A549 (cell line): ENCODE measurements around the gene FRYL. TPM values are rescaled to one million over a fixed set of nuclear protein-coding genes. Genes with fewer than 3 reads are reported as not detected.

Source experiments
- ATAC-seq, 2 experiments: fragments of 200-7000 bp in 1 of 2; fragments of >200 bp in 1 of 2; cut with Nextera tagmentation in 1 of 2; cut with Tn5 transposase in 1 of 2; 3 replicates each; pipeline versions ENCODE4 v1.8.0 to v1.9.1; 2018 to 2020; ENCODE audit warnings: mild to moderate bottlenecking in 1 of 2, moderate library complexity in 1 of 2
- CTCF ChIA-PET: fragments of 300-600 bp; sonication (Branson Sonifier 250); formaldehyde crosslinking; extraction: SDS; loops from one replicate; lab custom pipeline; 2021; ENCODE audit warnings: antibody characterized with exemption, inconsistent platforms; lab: Yijun Ruan, JAX
- POLR2A ChIA-PET: fragments of 350-600 bp; formaldehyde crosslinking; extraction: SDS; loops from one replicate; lab custom pipeline; 2021; ENCODE audit warnings: antibody characterized with exemption, inconsistent platforms; lab: Yijun Ruan, JAX
- DNase-seq, 2 experiments: peaks; one replicate each; pipeline versions ENCODE4 v3.0.0 to v3.0.0-alpha.2; 2011 to 2016; ENCODE audit warnings: low read depth in 1 of 2, low spot score in 1 of 2
- FAIRE-seq: peaks from 2 replicates; lab custom pipeline; 2011; peaks lifted over from hg19 to GRCh38; lab: Jason Lieb, UNC
- H3K27ac ChIP-seq, 2 experiments: fragments of >200 bp; sonication (Bioruptor Twin); formaldehyde crosslinking; 3 replicates each; pipeline ENCODE4 v1.5.1; 2016 to 2017
- H3K4me1 ChIP-seq: fragments of >200 bp; sonication (Bioruptor Twin); formaldehyde crosslinking; 3 replicates; pipeline ENCODE4 v1.6.1; 2016
- H3K4me2 ChIP-seq: fragments of >200 bp; sonication (Bioruptor Twin); formaldehyde crosslinking; 3 replicates; pipeline ENCODE4 v1.6.1; 2016
- H3K4me3 ChIP-seq: fragments of >200 bp; sonication (Bioruptor Twin); formaldehyde crosslinking; 3 replicates; pipeline ENCODE4 v1.5.1; 2016
- H3K9me3 ChIP-seq: fragments of >200 bp; sonication (Bioruptor Twin); formaldehyde crosslinking; 3 replicates; pipeline ENCODE4 v1.6.1; 2016
- EHF ChIP-seq: fragments of 250-450 bp; sonication (Bioruptor Pico); IDR thresholded peaks from 2 replicates; pipeline ENCODE4 v1.5.0; 2020; ENCODE audit warnings: mild to moderate bottlenecking
- ESRRA ChIP-seq: fragments of 150-350 bp; IDR thresholded peaks from 2 replicates; pipeline ENCODE4 v1.6.1; 2014; ENCODE audit warnings: mild to moderate bottlenecking, low read length, borderline replicate concordance
- FOSB ChIP-seq: fragments of 250-450 bp; sonication (Bioruptor Pico); IDR thresholded peaks from 2 replicates; pipeline ENCODE4 v1.5.0; 2020; ENCODE audit warnings: mild to moderate bottlenecking, moderate library complexity
- JUN ChIP-seq, 2 experiments: fragments of >200 bp; sonication (Bioruptor Twin); formaldehyde crosslinking; IDR thresholded peaks; 2 replicates in 1 of 2; 3 replicates in 1 of 2; pipeline ENCODE4 v1.6.1; 2016 to 2017
- MYC ChIP-seq: IDR thresholded peaks from 2 replicates; pipeline ENCODE4 v1.6.1; 2012; ENCODE audit warnings: mild to moderate bottlenecking, inconsistent platforms, low read length, improper control_type of control experiment, borderline replicate concordance
- POLR2A ChIP-seq: IDR thresholded peaks from 2 replicates; pipeline ENCODE4 v1.6.1; 2012; ENCODE audit warnings: mild to moderate bottlenecking, low read length
- POLR2AphosphoS2 ChIP-seq: conservative IDR thresholded peaks from 2 replicates; pipeline ENCODE4 v1.6.1; 2012; ENCODE audit warnings: low read length, improper control_type of control experiment, inconsistent platforms
- RARB ChIP-seq: fragments of 250-450 bp; sonication (Bioruptor Pico); IDR thresholded peaks from 2 replicates; pipeline ENCODE4 v1.8.0; 2021; ENCODE audit warnings: mild to moderate bottlenecking, moderate library complexity
- RFX5 ChIP-seq: fragments of 450-650 bp; IDR thresholded peaks from 2 replicates; pipeline ENCODE4 v1.7.1; 2014; ENCODE audit warnings: antibody characterized with exemption, mild to moderate bottlenecking, moderate library complexity
- SREBF2 ChIP-seq: fragments of 450-650 bp; IDR thresholded peaks from 2 replicates; pipeline ENCODE4 v1.6.1; 2014; ENCODE audit warnings: mild to moderate bottlenecking, moderate library complexity
- TP53 ChIP-seq: fragments of 250-450 bp; sonication (Bioruptor Pico); IDR thresholded peaks from 2 replicates; pipeline ENCODE4 v1.5.0; 2021; ENCODE audit warnings: mild to moderate bottlenecking, moderate library complexity
- ZC3H11A ChIP-seq: fragments of 450-650 bp; IDR thresholded peaks from 2 replicates; pipeline ENCODE4 v1.6.1; 2014; ENCODE audit warnings: antibody characterized with exemption, mild to moderate bottlenecking
- ZNF302 ChIP-seq: fragments of 250-450 bp; sonication (Bioruptor Pico); IDR thresholded peaks from 2 replicates; pipeline ENCODE4 v1.9.0; 2021; ENCODE audit warnings: inconsistent platforms, mild to moderate bottlenecking, moderate library complexity
- WGBS: methylation state at CpG from one replicate; pipeline ENCODE4 v1.1.6; 2017; ENCODE audit errors: missing lambda C conversion rate; 5-methylcytosine and 5-hydroxymethylcytosine counted together
- polyA plus RNA-seq, 4 experiments: library from polyadenylated mRNA; depleted of rRNA in 3 of 4; stranded (reverse); fragments of >200 nt; fragmentation: RNase III in 1 of 4; extraction: RNeasy Plus Mini Kit Qiagen cat#74134 plus additional on column Dnase treatment in 1 of 4; gene quantifications; 2 replicates in 3 of 4; 3 replicates in 1 of 4; pipeline ENCODE4 v1.2.3, GENCODE V29; 2011 to 2017
- small RNA-seq, 6 experiments: library from RNA; depleted of rRNA; stranded (forward); fragments of <200 nt; gene quantifications; one replicate each; pipeline ENCODE3, GENCODE V24; 2012

Gene FRYL
- polyA plus RNA-seq, 2 of the 4 experiments (the other 2 are of a cell fraction) = 7.1 to 21.1 TPM

DNA sequence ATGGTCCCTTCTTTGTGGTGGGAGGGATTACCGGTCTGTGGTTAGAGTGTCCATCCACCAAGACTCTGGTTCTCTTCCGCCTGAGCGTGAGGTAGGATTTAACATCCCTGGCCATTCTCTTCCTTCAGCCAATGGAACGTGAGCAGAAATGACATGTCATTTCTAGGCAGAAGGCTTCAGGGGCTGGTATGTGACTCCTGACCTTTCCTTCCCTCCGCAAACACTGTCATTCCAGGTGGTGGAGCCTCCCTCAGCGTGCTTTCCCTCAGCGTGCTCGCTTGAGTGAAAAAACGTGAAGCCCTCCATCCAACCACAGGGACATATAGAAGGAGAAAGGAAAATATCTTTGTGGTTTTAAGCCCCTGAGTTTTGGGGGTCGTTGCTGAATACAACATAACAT lies 330.9 kb downstream of the FRYL start:
- 70% methylated on average over 10 of the region's 10 CpGs for WGBS
- CTCF ChIA-PET = no interaction called here
- DNase-seq (no peak), ATAC-seq (no peak), FAIRE-seq (no peak)
- no peak overlapping the region for H3K27ac ChIP-seq
- H3K4me3 ChIP-seq = no peak overlapping the region
- no peak for TF ChIP-seq POLR2A
- TF ChIP-seq TP53 (CRISPR knock-in tag) = no peak
- no peak for TF ChIP-seq JUN (IDR thresholded peaks at IDR 0.05)
- no peak for TF ChIP-seq RFX5
- TF ChIP-seq FOSB (CRISPR knock-in tag) = no peak
- no peak for TF ChIP-seq POLR2AphosphoS2
- no peak for TF ChIP-seq ESRRA
- no peak for TF ChIP-seq RARB (CRISPR knock-in tag)
- TF ChIP-seq EHF (CRISPR knock-in tag) = no peak
- TF ChIP-seq MYC = no peak
- TF ChIP-seq ZC3H11A = no peak
- no peak for TF ChIP-seq SREBF2
- no peak for TF ChIP-seq ZNF302 (CRISPR knock-in tag)
- H3K4me2 ChIP-seq = no peak overlapping the region
- no peaks in the 10 kb centered on the region for H3K9me3 ChIP-seq
- no peaks in the 10 kb centered on the region for H3K4me1 ChIP-seq
- POLR2A ChIA-PET = no interaction called here

Small RNAs within 50 kb of the gene (small RNA-seq; reads per million reads assigned to genes)
- 0 reads per million in 6 experiments for gene RNU5E-3P

Other genes with a start within 250 kb of the FRYL start
- 155 and 210 TPM in 2 replicates for gene OCIAD1, start 50.8 kb upstream of the FRYL start, polyA plus RNA-seq (2011; rRNA removed)
- gene OCIAD1, start 50.8 kb upstream of the FRYL start, polyA plus RNA-seq (2017; fragmentation: RNase III; extraction: RNeasy Plus Mini Kit Qiagen cat#74134 plus additional on column Dnase treatment) = 143 to 163 TPM (median 156 TPM) in 3 replicates
- gene OCIAD2, start 126.5 kb upstream of the FRYL start, polyA plus RNA-seq (2011; rRNA removed) = 119 and 141 TPM in 2 replicates
- 168 to 174 TPM (median 170 TPM) in 3 replicates for gene OCIAD2, start 126.5 kb upstream of the FRYL start, polyA plus RNA-seq (2017; fragmentation: RNase III; extraction: RNeasy Plus Mini Kit Qiagen cat#74134 plus additional on column Dnase treatment)
- not detected in 2 replicates for gene CWH43, start 206.0 kb upstream of the FRYL start, polyA plus RNA-seq (2011; rRNA removed)
- not detected in 3 replicates for gene CWH43, start 206.0 kb upstream of the FRYL start, polyA plus RNA-seq (2017; fragmentation: RNase III; extraction: RNeasy Plus Mini Kit Qiagen cat#74134 plus additional on column Dnase treatment)